CD14-positive monocyte (primary cell): ENCODE results near the gene TRPM2. TPM values are rescaled to one million over a fixed set of nuclear protein-coding genes. Genes with fewer than 3 reads are reported as not detected.
"Not testable (repeated sequence)": the region's sequence is repeated elsewhere in the genome, so short reads cannot be mapped to it uniquely, and the experiment has no call there.

Experiments used
- DNase-seq, 3 donors: peaks; one replicate each; pipeline ENCODE4 v3.0.0-alpha.2; 2011 to 2022
- H2AFZ ChIP-seq: 2 replicates; pipeline ENCODE4 v1.6.0; 2012; ENCODE audit warnings: mild to moderate bottlenecking, low read depth, low read length, inconsistent platforms; ENCODE audit not compliant: insufficient read depth, poor library complexity, severe bottlenecking
- H3K27ac ChIP-seq, 2 donors: 1 replicate in 1 of 2; 2 replicates in 1 of 2; pipeline ENCODE4 v1.5.1; 2012 to 2013; ENCODE audit warnings: low read length in 2 of 2, control low read depth in 1 of 2, inconsistent platforms in 1 of 2, low read depth in 1 of 2, mild to moderate bottlenecking in 1 of 2
- H3K27me3 ChIP-seq, 2 donors: one replicate each; pipeline versions ENCODE4 v1.6.0 to v1.6.1; 2011 to 2013; ENCODE audit warnings: low read length in 2 of 2; ENCODE audit not compliant: control insufficient read depth in 2 of 2, insufficient read depth in 2 of 2
- H3K36me3 ChIP-seq, 2 donors: replicated peaks in 1 of 2; 1 replicate in 1 of 2; 2 replicates in 1 of 2; pipeline versions ENCODE4 v1.5.1 to v1.6.1; 2012 to 2013; ENCODE audit warnings: low read length in 2 of 2, control low read depth in 1 of 2, inconsistent platforms in 1 of 2, mild to moderate bottlenecking in 1 of 2; ENCODE audit not compliant: insufficient read depth in 2 of 2, control insufficient read depth in 1 of 2
- H3K4me1 ChIP-seq, 2 donors: 1 replicate in 1 of 2; 2 replicates in 1 of 2; pipeline versions ENCODE4 v1.5.1 to v1.6.1; 2012 to 2013; ENCODE audit warnings: low read length in 2 of 2, control low read depth in 1 of 2, inconsistent platforms in 1 of 2, mild to moderate bottlenecking in 1 of 2, moderate library complexity in 1 of 2; ENCODE audit not compliant: insufficient read depth in 2 of 2, control insufficient read depth in 1 of 2
- H3K4me2 ChIP-seq: replicated peaks from 2 replicates; pipeline ENCODE3; 2012; ENCODE audit warnings: low read length, moderate library complexity, mild to moderate bottlenecking; ENCODE audit not compliant: poor library complexity, severe bottlenecking; ENCODE audit errors: extremely low read depth
- H3K4me3 ChIP-seq, 3 experiments: fragments of 200-600 bp in 1 of 3; sonication (generic) in 1 of 3; replicated peaks in 1 of 3; 1 replicate in 2 of 3; 2 replicates in 1 of 3; pipeline ENCODE4 v1.5.1; 2011 to 2013; ENCODE audit warnings: low read length in 3 of 3, mild to moderate bottlenecking in 3 of 3, control low read depth in 2 of 3, low read depth in 2 of 3, inconsistent platforms in 1 of 3, moderate library complexity in 1 of 3
- H3K79me2 ChIP-seq: 2 replicates; pipeline ENCODE4 v1.6.0; 2012; ENCODE audit warnings: mild to moderate bottlenecking, control low read depth, inconsistent platforms, low read length, moderate library complexity; ENCODE audit not compliant: insufficient read depth
- H3K9ac ChIP-seq: 2 replicates; pipeline ENCODE4 v1.6.0; 2017; ENCODE audit warnings: low read length, mild to moderate bottlenecking; ENCODE audit not compliant: insufficient read depth, poor library complexity, severe bottlenecking
- H3K9me3 ChIP-seq, 2 donors: replicated peaks in 1 of 2; 1 replicate in 1 of 2; 2 replicates in 1 of 2; pipeline versions ENCODE4 v1.5.1 to v1.6.1; 2012 to 2013; ENCODE audit warnings: low read length in 2 of 2, control low read depth in 1 of 2; ENCODE audit not compliant: control insufficient read depth in 1 of 2, insufficient read depth in 1 of 2
- H4K20me1 ChIP-seq: 2 replicates; pipeline ENCODE4 v1.6.0; 2012; ENCODE audit warnings: mild to moderate bottlenecking, low read length, control low read depth, moderate library complexity; ENCODE audit not compliant: insufficient read depth
- H3K27ac Mint-ChIP-seq, 7 donors: one replicate each; pipeline ENCODE4 v1.8.0; 2020; ENCODE audit warnings: mild to moderate bottlenecking in 7 of 7, mixed read lengths in 7 of 7, moderate library complexity in 6 of 7, inconsistent platforms in 2 of 7
- H3K27me3 Mint-ChIP-seq, 3 donors: one replicate each; pipeline ENCODE4 v1.8.0; 2021 to 2022; ENCODE audit warnings: low read depth in 3 of 3, mild to moderate bottlenecking in 3 of 3, mixed read lengths in 3 of 3, moderate library complexity in 3 of 3, inconsistent platforms in 1 of 3
- H3K36me3 Mint-ChIP-seq, 2 donors: one replicate each; pipeline ENCODE4 v1.8.0; 2020; ENCODE audit warnings: mixed read lengths in 2 of 2, inconsistent platforms in 1 of 2, mild to moderate bottlenecking in 1 of 2
- H3K4me1 Mint-ChIP-seq: one replicate; pipeline ENCODE4 v1.8.0; 2020; ENCODE audit warnings: mild to moderate bottlenecking, mixed read lengths
- H3K4me3 Mint-ChIP-seq, 2 donors: one replicate each; pipeline ENCODE4 v1.8.0; 2020; ENCODE audit warnings: mild to moderate bottlenecking in 2 of 2, mixed read lengths in 2 of 2, moderate library complexity in 1 of 2
- H3K9me3 Mint-ChIP-seq, 7 donors: one replicate each; pipeline ENCODE4 v1.8.0; 2020 to 2022; ENCODE audit warnings: mixed read lengths in 7 of 7, mild to moderate bottlenecking in 6 of 7, moderate library complexity in 6 of 7, inconsistent platforms in 2 of 7
- WGBS: methylation state at CpG from one replicate; pipeline ENCODE4 v1.1.5; 2013; ENCODE audit warnings: missing lambda C conversion rate; ENCODE audit not compliant: insufficient coverage; 5-methylcytosine and 5-hydroxymethylcytosine counted together
- intact Hi-C, 2 donors: fragments of 100-400 bp; cut with micrococcal nuclease; formaldehyde crosslinking; loops; one replicate each; pipeline versions ENCODE4 v1.15.0 to v1.15.1; 2023
- polyA plus RNA-seq, 3 donors: library from polyadenylated mRNA; depleted of rRNA in 1 of 3; unstranded in 2 of 3; stranded (reverse) in 1 of 3; fragments of 300-500 nt in 2 of 3; fragments of >200 nt in 1 of 3; fragmentation: Illumina TruSeq in 2 of 3; gene quantifications; 1 replicate in 2 of 3; 2 replicates in 1 of 3; pipeline ENCODE4 v1.2.3, GENCODE V29; 2012 to 2021
- TF ChIP-seq, protein P1 (sequence below): fragments of 200-600 bp; IDR thresholded peaks from one replicate; pipeline ENCODE4 v1.8.0; 2022; ENCODE audit warnings: antibody characterized with exemption, mild to moderate bottlenecking

TRPM2 gene
- polyA plus RNA-seq, 3 donors = 7.6 to 21.6 (median 12.2) TPM

DNA sequence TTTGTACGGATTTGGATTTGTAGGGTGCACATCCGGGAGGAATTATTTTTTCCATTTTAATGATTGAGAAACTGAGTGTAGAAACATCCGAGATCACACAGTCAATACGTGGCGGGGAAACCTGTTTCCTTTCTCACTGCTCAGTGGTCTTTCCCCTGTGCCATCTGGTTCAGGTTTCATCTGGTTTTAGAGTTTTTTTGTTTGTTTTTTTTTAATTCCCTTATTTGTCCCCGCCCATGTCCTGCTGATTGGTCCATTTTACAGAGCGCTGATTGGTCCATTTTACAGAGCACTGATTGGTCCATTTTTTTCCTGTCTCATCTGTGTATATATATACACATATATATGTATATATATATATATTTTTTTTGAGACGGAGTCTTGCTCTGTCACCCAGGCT, 6.0 kb downstream of the TRPM2 start:
- Mint-ChIP-seq H3K27me3 (peaks cover 0 to 6% (median 3%) of the 10 kb centered on the region in 3 donors), H3K4me1 (peaks cover 77% of the 10 kb centered on the region), H3K9me3 (peaks cover 0 to 14% (median 2%) of the 10 kb centered on the region in 7 donors), H3K36me3 (peaks cover 49 to 64% of the 10 kb centered on the region in 2 donors), H3K27ac (peak overlapping the region; percentile 60 to 84 (median 78)), H3K4me3 (no peak overlapping the region)
- Histone ChIP-seq H3K79me2 (peaks cover 69% of the 10 kb centered on the region), H3K27ac (peak overlapping the region in 1 of 2 donors; percentile 20), H3K9ac (no peak overlapping the region), H3K36me3 (peaks cover 32 to 42% of the 10 kb centered on the region in 2 donors), H3K9me3 (no peaks in the 10 kb centered on the region), H3K4me3 (no peak overlapping the region), H4K20me1 (peaks cover 3% of the 10 kb centered on the region), H3K4me2 (no peak overlapping the region), H3K27me3 (no peaks in the 10 kb centered on the region), H3K4me1 (peaks cover 66 to 70% of the 10 kb centered on the region in 2 donors), H2AFZ (no peak overlapping the region)
- DNase-seq = no peak
- TF ChIP-seq, protein P1, sequence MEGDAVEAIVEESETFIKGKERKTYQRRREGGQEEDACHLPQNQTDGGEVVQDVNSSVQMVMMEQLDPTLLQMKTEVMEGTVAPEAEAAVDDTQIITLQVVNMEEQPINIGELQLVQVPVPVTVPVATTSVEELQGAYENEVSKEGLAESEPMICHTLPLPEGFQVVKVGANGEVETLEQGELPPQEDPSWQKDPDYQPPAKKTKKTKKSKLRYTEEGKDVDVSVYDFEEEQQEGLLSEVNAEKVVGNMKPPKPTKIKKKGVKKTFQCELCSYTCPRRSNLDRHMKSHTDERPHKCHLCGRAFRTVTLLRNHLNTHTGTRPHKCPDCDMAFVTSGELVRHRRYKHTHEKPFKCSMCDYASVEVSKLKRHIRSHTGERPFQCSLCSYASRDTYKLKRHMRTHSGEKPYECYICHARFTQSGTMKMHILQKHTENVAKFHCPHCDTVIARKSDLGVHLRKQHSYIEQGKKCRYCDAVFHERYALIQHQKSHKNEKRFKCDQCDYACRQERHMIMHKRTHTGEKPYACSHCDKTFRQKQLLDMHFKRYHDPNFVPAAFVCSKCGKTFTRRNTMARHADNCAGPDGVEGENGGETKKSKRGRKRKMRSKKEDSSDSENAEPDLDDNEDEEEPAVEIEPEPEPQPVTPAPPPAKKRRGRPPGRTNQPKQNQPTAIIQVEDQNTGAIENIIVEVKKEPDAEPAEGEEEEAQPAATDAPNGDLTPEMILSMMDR = no peak
- intact Hi-C loops = no loop called here
- no CpG with 5 or more reads among the region's 8 CpGs for WGBS

DNA sequence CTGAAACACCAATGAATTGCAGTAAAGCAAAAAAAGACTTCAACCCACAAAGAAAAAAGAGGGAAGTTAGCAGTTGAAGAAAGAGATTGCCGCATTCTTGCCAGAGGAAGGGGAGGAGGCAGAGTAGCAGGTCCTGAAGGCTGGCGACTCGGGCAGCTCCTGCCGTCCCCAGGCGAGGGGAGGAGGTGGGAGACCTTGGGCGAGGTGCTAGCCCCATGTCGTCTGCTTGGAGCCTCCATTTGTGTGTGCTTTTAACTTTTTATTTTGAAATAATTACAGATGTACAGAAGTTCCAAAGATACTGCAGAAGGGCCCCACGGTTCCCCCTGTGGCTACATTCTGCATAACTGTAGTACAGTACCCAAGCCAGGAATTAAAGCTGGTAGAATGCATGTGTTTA, 6.7 kb downstream of the TRPM2 start:
- peaks cover 51 to 65% of the 10 kb centered on the region in 2 donors for H3K36me3 Mint-ChIP-seq
- peak overlapping the region; percentile 73 to 89 (median 80) for H3K27ac Mint-ChIP-seq
- H3K4me1 Mint-ChIP-seq = peaks cover 69% of the 10 kb centered on the region
- DNase-seq = peak; percentile 55 to 63 (median 60)
- TF ChIP-seq, protein P1 = peak; percentile 65
- Histone ChIP-seq H3K4me3 (peak overlapping the region in 1 of 3 experiments; percentile 67), H3K4me2 (peak overlapping the region; percentile 78), H3K79me2 (peaks cover 64% of the 10 kb centered on the region), H3K27me3 (no peaks in the 10 kb centered on the region), H3K36me3 (peaks cover 37 to 49% of the 10 kb centered on the region in 2 donors), H3K4me1 (peaks cover 59 to 62% of the 10 kb centered on the region in 2 donors), H3K9ac (no peak overlapping the region), H3K27ac (peak overlapping the region; percentile 7 to 30), H4K20me1 (peaks cover 10% of the 10 kb centered on the region), H2AFZ (no peak overlapping the region), H3K9me3 (no peaks in the 10 kb centered on the region)
- H3K27me3 Mint-ChIP-seq = peaks cover 0 to 6% (median 3%) of the 10 kb centered on the region in 3 donors
- intact Hi-C loops = loop anchor here in 1 of 2 donors (2.0 kb wide), 1 partner anchor 17 kb away; no protein-coding TSS in a partner anchor
- H3K4me3 Mint-ChIP-seq = peak overlapping the region; percentile 59 to 64
- peaks cover 0 to 11% (median 2%) of the 10 kb centered on the region in 7 donors for H3K9me3 Mint-ChIP-seq
- WGBS = 0% methylated on average over 6 of the region's 8 CpGs

DNA sequence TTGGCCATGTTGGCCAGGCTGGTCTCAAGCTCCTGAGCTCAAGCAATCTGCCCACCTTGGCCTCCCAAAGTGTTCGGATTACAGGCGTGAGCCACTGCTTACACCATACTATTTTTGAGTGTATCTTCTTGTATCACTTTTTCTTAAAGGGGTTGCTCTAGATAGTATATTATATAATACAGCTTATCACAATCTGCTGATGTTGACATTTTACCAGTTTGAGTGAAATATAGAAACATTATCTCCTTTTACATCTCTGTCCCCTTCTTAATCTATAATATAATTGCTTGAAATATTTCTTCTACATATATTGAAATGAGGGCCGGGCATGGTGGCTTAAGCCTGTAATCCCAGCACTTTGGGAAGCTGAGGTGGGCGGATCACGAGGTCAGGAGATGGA, 8.5 kb downstream of the TRPM2 start:
- not testable (repeated sequence) for H3K27ac ChIP-seq, H2AFZ ChIP-seq, H3K4me3 ChIP-seq, H3K27me3 Mint-ChIP-seq, H3K9ac ChIP-seq, H3K27me3 ChIP-seq, H3K9me3 ChIP-seq, H3K4me3 Mint-ChIP-seq, H3K9me3 Mint-ChIP-seq, DNase-seq, H3K4me2 ChIP-seq
- Histone ChIP-seq H3K4me1 (peaks cover 44 to 45% of the 10 kb centered on the region in 2 donors), H3K79me2 (peaks cover 47% of the 10 kb centered on the region), H3K36me3 (peaks cover 47 to 58% of the 10 kb centered on the region in 2 donors), H4K20me1 (peaks cover 28% of the 10 kb centered on the region)
- Mint-ChIP-seq H3K36me3 (peaks cover 52 to 66% of the 10 kb centered on the region in 2 donors), H3K27ac (peak overlapping the region in 3 of 7 donors; percentile 21 to 81 (median 45)), H3K4me1 (peaks cover 54% of the 10 kb centered on the region)
- WGBS = no CpG with 5 or more reads among the region's 5 CpGs
- intact Hi-C loops = loop anchor here in 1 of 2 donors (2.0 kb wide), 1 partner anchor 19 kb away; no protein-coding TSS in a partner anchor
